8988T (cell line): ENCODE data around the gene BTBD19.
"Not testable (repeated sequence)": the region's sequence is repeated elsewhere in the genome, so short reads cannot be mapped to it uniquely, and the experiment has no call there.

Experiments
- DNase-seq: peaks from one replicate; pipeline ENCODE4 v3.0.0; 2011

Gene BTBD19, protein sequence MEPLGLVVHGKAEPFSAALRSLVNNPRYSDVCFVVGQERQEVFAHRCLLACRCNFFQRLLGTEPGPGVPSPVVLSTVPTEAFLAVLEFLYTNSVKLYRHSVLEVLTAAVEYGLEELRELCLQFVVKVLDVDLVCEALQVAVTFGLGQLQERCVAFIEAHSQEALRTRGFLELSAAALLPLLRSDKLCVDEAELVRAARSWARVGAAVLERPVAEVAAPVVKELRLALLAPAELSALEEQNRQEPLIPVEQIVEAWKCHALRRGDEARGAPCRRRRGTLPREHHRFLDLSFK

DNA sequence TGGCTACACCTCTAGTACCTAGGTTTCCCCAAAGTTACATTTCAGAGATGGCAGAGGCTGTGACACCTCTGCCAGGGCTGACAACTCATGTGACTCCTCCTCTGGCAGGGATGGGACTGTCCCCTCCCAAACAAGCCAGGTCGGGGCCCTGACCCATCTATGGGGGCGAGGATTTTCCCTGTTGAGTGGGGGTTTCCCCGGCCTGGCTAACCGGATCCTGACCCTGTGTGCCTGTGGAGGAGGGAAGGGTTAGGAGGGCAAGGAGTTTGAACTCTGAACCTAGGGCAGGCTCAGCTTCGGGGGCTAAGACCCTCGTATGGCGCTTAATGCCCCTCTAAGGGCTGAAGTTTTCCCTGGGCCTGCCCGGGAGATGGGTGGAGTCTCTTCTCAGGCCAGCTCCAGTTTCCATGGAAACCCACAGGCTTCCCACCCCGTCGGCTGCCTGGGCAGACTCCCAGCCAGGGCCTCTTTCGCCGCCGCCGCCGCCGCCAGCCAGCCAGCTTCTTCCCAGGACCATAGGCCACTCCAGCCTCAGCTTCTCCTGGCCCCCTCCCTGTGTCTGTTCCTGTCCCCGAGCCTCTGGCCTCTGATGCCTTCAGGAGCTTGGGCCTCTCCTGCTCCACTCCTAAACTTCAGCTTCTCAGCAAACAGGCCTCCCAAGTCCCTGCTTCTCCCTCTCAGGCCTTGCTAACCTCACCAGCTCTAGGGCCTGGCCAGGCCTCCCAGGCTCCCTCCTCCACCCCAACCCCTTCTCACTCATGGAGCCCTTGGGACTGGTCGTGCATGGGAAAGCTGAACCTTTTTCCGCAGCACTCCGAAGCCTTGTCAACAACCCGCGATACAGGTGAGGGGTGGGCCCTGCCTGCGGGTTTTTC lies at the start of gene BTBD19:
TSS of gene BTBD19 (plus strand) at position 461 of the 875 bp plus-strand sequence. CDS start at position 759, 298 bp downstream.
- no peak for DNase-seq

- no peak for DNase-seq
Observed at GRCh38 chr1:44759077-44759476, 49.2 kb upstream of the BTBD19 start.

DNA sequence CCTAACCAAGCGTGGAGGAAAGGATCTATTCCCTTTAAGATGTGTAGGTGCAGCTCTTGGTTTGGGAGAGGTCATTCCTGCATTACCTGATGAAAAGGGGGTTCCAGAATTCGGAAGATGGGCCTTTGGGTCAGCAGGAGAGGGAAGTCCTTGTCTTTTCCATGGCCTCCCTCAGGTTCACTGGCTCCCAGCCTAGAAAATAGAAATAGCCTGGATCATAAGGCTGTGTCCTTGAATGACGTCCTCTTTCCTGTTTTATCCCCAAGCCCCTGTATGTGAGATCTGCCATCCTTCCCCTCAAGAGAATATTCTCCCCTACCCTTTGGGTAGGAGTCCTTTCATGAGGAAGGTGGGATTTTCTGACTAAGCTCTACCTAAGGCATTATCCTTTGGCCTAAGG lies 47.4 kb upstream of the BTBD19 start:
- DNase-seq: no peak

DNA sequence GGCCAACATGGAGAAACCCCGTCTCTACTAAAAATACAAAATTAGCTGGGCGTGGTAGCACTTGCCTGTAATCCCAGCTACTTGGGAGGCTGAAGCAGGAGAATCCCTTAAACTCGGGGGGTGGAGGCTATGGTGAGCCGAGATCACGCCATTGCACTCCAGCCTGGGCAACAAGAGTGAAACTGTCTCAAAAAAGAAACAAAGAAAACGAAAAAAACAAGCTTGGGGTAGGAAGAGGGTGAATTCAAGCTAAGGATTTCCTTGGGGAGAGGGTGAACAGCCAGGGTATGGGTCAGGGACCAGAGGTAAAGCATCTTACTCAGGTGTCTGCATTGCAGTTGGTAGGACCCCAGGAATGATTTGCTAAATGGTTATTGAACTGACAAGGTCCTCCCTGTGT lies 41.9 kb upstream of the BTBD19 start:
- DNase-seq: not testable (repeated sequence)

- peak; percentile 57 for DNase-seq
Observed at GRCh38 chr1:44775078-44775929, 33.0 kb upstream of the BTBD19 start, which contains the start of gene RPS8. TSS of gene RPS8 (plus strand) at chr1:44775540. CDS start at chr1:44775597, 57 bp downstream.

- DNase-seq: no peak
Observed at GRCh38 chr1:44775930-44776729, 32.2 kb upstream of the BTBD19 start.

DNA sequence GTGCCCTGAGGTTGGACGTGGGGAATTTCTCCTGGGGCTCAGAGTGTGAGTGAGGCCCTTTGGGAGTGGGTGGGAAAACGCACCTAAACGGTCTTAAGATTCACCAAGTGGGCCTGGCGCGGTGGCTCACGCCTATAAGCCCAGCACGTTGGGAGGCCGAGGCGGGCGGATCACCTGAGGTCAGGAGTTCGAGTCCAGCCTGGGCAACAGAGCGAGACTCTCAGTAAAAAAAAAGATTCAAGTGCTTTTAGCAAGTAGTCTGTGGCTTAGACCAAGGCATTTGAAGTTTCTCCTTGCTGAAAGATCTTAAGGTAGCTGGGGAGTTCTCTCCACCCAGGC lies 31.6 kb upstream of the BTBD19 start:
- no peak for DNase-seq

DNA sequence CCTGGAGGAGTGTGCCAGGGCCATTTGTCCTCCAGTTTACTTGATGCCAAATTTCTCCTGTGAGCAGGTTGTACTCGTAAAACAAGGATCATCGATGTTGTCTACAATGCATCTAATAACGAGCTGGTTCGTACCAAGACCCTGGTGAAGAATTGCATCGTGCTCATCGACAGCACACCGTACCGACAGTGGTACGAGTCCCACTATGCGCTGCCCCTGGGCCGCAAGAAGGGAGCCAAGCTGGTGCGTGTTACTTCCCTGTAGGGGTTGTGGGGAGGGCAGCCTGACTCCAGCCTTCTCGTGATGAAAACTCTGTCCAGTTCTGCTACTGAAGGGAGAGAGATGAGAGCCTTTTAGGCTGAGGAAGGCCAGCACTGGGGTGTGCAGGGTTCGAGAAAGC lies 30.8 kb upstream of the BTBD19 start:
- no peak for DNase-seq

- DNase-seq: no peak
Observed at GRCh38 chr1:44777969-44778635, 30.2 kb upstream of the BTBD19 start.

DNA sequence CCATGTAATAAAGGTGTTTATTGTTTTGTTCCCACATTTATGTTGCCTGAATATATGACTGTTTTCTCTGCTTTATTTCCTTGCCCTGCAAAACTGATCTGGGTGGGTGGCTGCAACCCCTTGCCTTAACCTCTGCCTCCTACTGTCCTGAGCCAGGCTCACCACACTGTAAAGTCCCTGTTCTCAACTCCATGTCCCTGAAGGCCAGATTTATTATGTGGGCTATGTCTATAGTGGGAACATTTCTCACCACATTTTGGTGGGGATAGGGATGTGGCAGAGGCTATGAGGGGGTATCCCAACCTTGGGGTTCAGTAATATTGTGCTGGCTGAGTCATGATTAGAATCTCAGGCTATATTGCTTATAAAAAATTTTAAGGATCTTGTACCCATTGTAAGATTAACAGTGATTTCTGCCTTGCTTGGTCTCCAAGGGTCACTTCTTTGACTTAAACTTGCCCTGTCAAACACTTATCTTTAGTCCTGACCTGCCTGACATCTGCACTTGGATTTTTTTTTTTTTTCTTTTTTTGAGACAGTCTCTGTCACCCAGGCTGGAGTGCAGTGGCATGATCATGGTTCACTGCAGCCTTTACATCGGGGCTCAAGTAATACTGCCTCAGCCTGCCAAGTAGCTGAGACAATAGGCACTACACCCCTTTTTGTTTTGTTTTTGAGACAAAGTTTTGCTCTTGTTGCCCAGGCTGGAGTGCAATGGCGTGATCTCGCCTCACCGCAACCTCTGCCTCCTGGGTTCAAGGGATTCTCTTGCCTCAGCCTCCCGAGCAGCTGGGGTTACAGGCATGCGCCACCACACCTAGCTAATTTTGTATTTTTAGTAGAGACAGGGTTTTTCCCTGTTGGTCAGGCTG lies 29.4 kb upstream of the BTBD19 start:
- DNase-seq: no peak

- no peak for DNase-seq
Observed at GRCh38 chr1:44780583-44781121, 27.7 kb upstream of the BTBD19 start.

GRCh38 chr1:44783697-44784093 lies 24.6 kb upstream of the BTBD19 start:
- DNase-seq: no peak

GRCh38 chr1:44784094-44785028 lies 24.0 kb upstream of the BTBD19 start:
- no peak for DNase-seq

GRCh38 chr1:44785029-44785380 lies 23.3 kb upstream of the BTBD19 start:
- DNase-seq: no peak

GRCh38 chr1:44785501-44786137 lies 22.7 kb upstream of the BTBD19 start:
- no peak for DNase-seq

- DNase-seq: peak; percentile 76
Observed at GRCh38 chr1:44786138-44786840, 22.0 kb upstream of the BTBD19 start.

DNA sequence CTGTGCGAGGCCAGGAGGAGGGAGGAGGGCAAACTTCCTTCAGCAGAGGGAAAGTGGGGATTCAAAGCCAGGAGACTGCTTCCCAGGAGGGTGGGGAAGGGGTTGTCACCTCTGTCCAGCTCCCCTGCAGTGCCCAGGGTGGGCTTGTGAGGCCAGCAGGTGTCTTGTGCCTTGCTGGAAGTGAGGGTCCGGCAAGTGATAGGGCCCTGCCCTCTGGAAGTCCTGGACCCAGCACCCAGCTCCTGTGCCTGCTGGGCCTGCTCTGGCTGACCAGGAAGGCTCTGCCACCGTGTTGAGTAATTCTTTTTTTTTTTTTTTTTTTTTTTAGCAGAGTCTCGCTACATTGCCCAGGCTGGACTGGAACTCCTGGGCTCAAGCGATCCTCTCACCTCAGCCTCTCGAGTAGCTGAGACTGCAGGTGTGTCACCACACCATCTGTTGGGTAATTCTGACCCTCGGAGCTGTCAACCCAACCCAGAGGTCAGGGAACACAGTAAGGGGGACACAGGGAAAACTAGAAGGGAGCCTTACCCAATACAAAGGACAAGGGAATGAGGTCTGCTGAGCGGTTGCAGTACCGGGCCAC lies 21.4 kb upstream of the BTBD19 start:
- no peak for DNase-seq

GRCh38 chr1:44787506-44787905 lies 20.8 kb upstream of the BTBD19 start:
- DNase-seq: no peak
